ENCODE measurements around the gene LRRC4C. TPM values are rescaled to one million over a fixed set of nuclear protein-coding genes. Genes with fewer than 3 reads are reported as not detected.

The LRRC4C gene
- total RNA-seq, 1 donor from 2014 or later = 0.23 TPM

DNA sequence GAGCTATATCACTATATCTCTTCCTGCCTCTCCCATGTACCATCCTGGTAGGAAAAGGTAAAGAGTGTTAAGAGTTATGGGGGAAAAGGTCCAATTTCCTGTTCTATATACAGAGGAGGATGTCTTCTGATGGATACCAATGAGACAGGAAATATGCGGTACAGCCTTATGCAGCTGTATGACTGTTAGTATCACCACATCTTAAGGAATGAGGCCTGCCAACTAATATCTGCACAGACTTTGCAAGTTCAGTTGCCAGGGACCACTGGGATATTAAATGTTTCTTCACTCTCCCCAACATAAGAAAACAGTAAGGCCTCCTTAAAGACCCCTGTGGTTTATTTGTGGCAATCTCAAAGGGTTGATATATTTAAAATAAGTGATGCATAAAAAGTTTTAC lies 1182.5 kb downstream of the LRRC4C start:
- no peak for ATAC-seq
- no peak for DNase-seq (ENCODE audit: low spot score)

DNA sequence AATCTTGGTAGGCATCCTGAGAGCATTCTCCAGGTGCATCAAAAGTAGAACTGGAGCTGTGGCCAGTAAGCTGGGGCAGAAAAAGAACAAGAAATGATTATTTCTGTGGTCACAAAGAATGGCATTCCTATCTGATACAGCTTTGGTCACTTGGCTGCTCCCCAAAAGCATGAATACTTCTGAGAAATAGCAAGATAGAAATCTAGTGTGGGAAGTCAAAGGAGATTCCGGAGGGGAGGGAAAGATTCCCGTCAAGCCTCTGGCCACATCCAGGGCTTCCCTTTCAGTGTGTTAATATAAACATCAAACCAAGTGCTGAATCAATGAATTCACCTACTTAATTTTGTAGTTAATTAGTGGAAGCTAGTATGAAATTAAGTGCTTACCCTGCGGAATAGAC lies 1185.4 kb downstream of the LRRC4C start:
- no peak for DNase-seq (ENCODE audit: low spot score)
- ATAC-seq = no peak

DNA sequence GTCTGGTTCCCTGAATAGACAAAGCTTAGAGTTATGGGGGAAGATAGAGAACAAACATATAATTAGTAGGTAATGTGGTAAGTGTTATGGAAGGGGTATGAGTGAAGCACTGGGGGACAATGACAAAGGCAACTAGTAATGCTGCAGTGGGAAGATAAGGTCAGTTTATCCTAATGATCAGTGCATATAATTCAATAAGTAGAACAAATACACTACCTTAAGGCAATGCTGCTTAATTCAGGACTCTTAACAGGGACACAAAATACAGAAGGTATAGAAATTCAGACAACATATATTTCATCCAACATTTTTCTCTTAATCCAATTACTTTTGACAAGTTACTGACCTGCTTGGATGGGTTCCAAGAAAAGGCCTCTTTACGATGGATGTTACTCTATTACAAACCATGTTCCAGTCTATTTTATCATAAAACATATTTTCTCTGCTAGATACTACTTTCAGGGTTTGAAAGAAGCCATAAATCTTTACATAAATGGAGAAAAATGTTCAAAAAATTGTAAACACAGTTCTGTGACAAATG lies 1186.2 kb downstream of the LRRC4C start:
- DNase-seq (ENCODE audit: low spot score) (no peak), ATAC-seq (no peak)

DNA sequence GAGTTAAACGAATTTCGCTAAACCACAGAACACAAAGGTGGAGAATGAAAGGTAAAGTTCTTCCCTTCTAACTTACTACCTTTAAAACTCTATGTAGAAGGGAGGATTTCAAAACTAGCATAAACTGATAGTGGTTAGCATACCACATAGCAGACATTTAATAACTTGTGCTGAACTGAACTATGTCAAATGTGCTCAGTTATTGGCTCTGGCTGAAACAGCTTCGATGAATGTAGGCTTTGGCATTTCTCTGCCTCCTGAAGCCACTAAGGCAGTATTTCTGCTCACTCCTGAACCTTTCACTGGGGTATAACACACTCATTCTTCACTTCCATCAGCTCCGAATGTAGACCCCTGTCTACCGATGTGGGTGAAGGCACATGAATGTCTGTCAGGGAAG lies 1188.1 kb downstream of the LRRC4C start:
- DNase-seq (ENCODE audit: low spot score) (no peak), ATAC-seq (no peak)

GRCh38 chr11:40269865-40270264 lies 1189.6 kb downstream of the LRRC4C start:
- DNase-seq (ENCODE audit: low spot score) = no peak
- ATAC-seq = no peak

GRCh38 chr11:40268551-40268950 lies 1190.9 kb downstream of the LRRC4C start:
- no peak for DNase-seq (ENCODE audit: low spot score)
- no peak for ATAC-seq

- no peak for DNase-seq (ENCODE audit: low spot score)
Measured at GRCh38 chr11:40255457-40255856, 1204.0 kb downstream of the LRRC4C start.

GRCh38 chr11:40253166-40253565 lies 1206.3 kb downstream of the LRRC4C start:
- ATAC-seq = no peak
- no peak for DNase-seq (ENCODE audit: low spot score)

More at GRCh38 chr11:40255457-40255856, 1204.0 kb downstream of the LRRC4C start:
- no peak for ATAC-seq

- no peak for DNase-seq (ENCODE audit: low spot score)
- ATAC-seq = no peak
Measured at GRCh38 chr11:40252236-40252635, 1207.2 kb downstream of the LRRC4C start.

GRCh38 chr11:40246983-40247382 lies 1212.5 kb downstream of the LRRC4C start:
- no peak for ATAC-seq
- DNase-seq (ENCODE audit: low spot score) = no peak

DNA sequence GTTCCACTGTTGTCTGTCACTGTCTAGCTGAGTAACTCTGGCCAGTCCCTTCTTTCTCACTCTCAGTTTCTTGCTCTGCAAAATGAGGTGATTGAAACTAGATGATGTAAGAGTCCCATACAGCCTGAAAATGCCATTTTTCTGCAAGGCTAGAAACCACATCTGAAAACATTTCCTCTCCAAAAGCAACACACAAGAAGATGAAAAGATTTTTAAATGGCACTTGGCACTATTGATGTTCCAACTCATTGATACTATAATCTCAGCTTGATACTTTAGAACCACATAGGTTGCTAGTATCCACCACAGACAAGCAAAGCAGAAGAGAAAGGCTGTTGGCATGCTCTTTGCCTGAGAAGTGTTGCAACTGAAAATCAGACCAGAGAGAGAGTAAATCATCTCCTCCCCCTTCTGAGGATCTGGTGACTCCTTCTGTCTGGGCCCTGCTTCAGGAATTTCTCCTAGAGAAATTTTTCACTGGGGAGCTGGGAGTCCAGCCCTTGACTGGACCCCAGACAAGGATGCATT lies 1217.9 kb downstream of the LRRC4C start:
- DNase-seq (ENCODE audit: low spot score) (no peak), ATAC-seq (no peak)

GRCh38 chr11:40240284-40240683 lies 1219.2 kb downstream of the LRRC4C start:
- no peak for ATAC-seq
- DNase-seq (ENCODE audit: low spot score) = no peak

DNA sequence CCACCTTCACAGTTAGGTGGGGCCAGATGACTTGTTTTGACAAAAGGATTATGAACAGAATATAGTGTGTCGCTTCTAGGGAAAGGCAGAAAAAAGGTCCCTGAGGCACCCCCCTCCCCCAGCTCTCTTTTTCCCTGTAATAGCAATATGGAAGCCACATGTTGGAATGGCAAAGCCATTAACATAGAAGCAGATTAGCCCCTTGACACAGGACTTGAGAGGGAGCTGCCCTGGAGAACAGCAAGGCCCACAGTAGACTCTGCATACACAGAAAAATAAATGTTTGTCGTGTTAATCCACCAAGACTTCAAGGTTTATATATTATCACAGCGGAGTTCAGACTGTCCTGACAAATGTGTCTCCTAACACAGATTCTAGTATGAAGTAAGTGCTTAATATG lies 1222.9 kb downstream of the LRRC4C start:
- ATAC-seq = no peak
- no peak for DNase-seq (ENCODE audit: low spot score)

DNA sequence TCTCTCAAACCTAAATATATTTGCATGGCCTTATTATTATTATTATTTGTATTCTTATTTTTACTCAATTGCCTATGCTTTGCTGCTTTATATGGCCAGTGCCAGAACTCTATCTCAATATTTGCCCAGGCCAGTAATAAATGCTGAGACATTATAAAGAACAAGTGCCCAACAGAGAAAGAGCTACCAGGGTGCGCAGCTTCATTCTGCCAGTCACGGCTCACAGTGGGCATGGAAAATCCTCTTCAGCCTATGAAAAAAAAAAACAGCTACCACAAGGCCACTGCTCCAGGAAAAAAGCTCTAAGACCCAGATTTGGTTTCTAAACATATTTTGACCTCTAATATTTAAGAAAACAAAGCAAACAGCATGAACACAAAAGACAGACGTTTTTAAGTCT lies 1223.6 kb downstream of the LRRC4C start:
- DNase-seq (ENCODE audit: low spot score) (no peak), ATAC-seq (no peak)

DNA sequence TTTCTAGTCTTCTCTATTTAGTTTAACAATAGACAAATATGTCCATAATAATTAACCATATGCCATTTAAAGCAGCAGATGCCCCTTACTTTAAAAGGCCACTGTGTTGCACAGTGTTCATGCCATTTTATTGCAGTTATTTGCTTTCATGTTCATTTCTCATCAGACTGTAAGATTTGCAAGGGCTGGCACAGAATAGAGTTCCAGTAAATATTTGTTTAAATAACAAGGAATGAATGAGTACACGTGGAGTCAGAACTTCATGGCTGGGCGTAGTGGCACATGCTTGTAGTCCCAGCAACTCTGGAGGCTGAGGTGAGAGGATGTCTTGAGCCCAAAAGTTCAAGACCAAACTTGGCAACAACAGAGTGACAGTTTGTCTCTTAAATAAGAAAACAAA lies 1228.6 kb downstream of the LRRC4C start:
- DNase-seq (ENCODE audit: low spot score) (no peak), ATAC-seq (no peak)

DNA sequence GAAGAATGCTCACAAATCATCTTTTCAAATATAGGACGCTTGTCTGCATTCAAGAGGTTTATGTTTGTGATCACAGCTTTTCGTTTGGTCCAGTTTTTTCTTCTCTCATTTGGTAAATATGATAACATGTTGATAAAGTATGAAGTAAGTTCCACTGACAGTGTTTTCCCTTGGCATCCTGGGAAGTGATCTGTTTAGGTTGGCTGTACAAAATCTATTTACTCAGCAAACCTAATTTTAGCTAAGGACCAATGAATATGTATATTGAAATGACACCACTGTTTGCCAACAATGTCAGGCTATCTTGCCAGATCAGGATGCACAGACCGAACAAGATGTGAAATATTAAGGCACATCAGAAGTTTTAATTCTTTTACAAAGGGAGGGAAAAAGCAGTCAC lies 1230.8 kb downstream of the LRRC4C start:
- no peak for ATAC-seq

DNA sequence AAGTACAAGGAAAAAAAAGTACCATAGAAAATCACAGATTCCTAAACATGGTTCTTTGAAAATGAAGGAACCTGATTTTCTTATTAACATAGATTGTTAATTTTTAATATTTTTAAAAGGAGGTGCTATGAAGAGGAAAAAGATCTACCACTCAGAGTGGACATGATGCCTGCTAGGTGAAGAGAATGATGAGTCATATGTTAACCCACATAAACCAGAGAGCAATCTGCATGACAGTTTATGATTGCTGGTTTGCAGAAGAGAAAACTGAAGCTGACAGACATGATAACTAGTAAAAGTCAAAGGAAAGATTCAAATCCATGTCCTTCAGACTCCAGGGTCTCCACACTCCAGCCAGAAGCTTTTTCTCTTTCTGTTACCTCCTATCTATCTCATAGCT lies 1231.7 kb downstream of the LRRC4C start:
- no peak for ATAC-seq

More for the DNA sequence above, 1230.8 kb downstream of the LRRC4C start:
- no peak for DNase-seq (ENCODE audit: low spot score)

DNA sequence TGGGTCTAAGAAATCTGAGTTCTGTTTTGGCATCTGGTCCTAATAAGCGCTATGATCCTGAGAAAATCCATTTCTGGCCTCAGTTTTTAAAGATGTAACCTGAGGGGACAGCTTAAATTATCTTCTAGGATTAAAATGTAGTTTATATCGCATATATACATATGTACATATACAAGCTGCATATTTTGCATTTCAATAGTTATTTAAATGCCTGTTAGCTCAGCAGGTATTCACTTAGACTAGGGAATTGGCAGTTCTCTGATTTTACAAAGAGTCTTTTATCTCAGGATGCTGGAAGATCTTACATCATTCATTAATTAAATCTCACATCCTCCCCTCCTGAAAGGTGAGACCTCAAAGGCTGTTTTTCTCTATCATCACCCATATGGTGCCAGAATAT lies 1232.8 kb downstream of the LRRC4C start:
- ATAC-seq = no peak
- DNase-seq (ENCODE audit: low spot score) = no peak

More for the DNA sequence above, 1231.7 kb downstream of the LRRC4C start:
- DNase-seq (ENCODE audit: low spot score) = no peak

DNA sequence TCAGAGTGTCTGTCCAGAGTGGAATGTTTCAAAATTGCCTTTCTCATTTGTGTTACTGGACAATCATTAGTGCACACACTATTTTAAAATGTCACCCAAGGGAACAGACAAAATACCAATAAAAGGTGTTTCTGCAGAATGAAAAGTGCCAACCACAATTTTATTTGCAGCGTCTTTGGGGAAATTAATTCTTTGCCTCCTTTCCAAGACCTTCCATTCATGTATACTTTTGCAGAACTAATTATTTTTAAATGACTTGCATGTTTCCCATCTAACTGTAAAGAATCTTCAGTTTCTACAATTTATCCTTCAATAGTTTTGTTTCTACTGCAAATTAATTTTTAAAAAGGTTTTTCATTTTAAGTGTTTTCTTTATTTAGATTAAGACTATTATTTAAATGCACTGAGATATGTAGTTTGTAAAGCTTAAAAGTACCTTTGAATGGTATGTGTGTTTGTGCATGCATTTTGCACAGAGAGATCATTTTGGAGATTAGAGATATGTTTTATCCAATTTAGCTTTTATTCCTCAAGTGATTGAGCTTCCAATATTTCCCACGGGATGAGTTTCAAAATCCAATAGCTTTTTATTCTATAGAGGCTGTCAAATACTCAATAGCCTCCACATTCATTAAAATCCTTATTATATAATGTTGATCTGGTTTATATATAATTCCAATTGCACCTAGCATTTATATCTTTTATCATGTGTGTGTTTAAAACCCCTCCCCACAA lies 1235.7 kb downstream of the LRRC4C start:
- no peak for DNase-seq (ENCODE audit: low spot score)

GRCh38 chr11:40219401-40219800 lies 1240.1 kb downstream of the LRRC4C start:
- ATAC-seq (no peak), DNase-seq (ENCODE audit: low spot score) (no peak)

More for the DNA sequence above, 1235.7 kb downstream of the LRRC4C start:
- no peak for ATAC-seq

- DNase-seq (ENCODE audit: low spot score) (no peak), ATAC-seq (no peak)
Measured at GRCh38 chr11:40215556-40215955, 1243.9 kb downstream of the LRRC4C start.

GRCh38 chr11:40207416-40207815 lies 1252.0 kb downstream of the LRRC4C start:
- no peak for DNase-seq (ENCODE audit: low spot score)
- no peak for ATAC-seq

DNA sequence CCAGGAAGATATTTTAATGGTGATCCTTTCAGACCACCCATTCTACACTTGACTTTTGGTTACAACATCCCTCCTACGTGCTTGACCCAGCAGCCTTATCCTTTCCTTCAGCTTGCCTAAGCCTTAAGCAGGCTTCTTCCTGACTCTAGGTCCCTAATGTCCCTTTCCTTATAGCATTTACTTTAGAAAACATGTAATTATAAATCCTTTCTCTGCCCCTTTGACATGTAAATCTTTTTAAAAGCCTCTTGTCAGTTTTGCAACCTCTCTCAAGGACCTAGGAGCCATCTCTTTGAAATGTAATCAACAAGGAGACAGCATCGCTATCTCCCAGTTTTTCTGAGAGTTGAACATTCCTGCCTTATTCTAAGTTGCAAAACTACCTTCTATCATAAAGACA lies 1255.2 kb downstream of the LRRC4C start:
- no peak for ATAC-seq
- no peak for DNase-seq (ENCODE audit: low spot score)

Data from left lobe of liver (tissue), 2 donors.